HG02885 (cell line): ENCODE data around the gene RALGPS1.
"Not testable (repeated sequence)": the region's sequence is repeated elsewhere in the genome, so short reads cannot be mapped to it uniquely, and the experiment has no call there.

Source experiments
- ATAC-seq: cut with Tn5 transposase; IDR thresholded peaks from one replicate; pipeline ENCODE4 v1.9.1; 2021; ENCODE audit warnings: mild to moderate bottlenecking; ENCODE audit not compliant: unreplicated experiment, poor library complexity

RALGPS1 gene

DNA sequence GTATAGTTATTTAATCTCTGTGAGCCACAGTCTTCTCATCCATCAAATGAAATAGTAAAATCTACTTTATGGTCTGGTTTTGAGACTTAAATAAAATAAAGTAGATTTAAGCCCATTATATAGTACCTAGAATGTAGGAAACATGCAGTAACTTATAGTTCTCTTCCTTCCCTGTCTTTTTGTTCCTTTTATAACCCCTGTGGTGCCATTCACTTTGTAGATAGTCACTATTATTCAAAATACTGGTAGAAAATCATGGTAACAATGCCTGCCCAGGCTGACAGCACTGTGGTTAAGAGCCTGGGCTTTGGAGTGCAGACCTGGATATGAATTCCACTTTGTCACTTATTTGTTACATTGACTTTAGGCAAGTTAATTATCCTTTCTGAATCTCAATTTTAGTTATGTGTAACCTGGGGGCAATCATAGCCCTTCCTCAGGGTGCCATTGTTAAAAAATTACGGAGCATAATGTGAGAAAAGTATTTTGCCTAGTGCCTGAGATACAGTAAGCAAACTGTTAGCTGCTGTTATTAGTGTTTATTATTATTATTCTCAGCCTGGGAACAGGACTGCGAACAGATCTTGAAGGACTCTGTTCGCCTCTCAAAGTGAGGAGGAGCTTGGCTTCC lies 100.4 kb downstream of the RALGPS1 start:
- ATAC-seq = no peak

DNA sequence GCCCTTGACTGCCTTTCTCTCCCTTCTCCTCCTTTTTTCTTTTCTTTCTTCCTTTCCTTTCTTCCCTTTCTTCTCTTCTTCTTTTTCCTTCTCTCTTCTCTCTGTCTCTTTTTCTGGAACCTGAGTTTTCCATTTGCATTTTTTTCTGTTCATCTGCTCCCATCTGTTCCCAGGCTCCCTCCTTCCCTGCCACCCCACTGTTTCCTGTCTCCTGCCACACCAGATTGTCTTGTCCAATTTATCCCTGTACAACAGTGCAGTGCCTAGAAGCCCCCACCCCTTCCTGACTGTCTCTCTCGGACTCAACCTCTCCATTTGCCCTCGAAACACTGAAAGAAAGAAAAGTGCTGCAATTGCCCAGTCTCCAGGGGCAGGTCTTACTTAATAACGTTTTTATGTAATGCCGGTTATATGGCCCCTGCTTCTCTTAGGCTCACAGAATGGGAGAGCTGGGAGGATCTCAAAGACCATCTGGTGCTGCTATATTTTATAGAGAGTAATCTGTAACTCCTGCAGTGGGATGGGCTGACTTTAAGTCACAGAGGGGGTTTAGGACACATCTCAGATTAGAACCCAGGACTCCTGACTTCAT lies 101.4 kb downstream of the RALGPS1 start:
- ATAC-seq = no peak

DNA sequence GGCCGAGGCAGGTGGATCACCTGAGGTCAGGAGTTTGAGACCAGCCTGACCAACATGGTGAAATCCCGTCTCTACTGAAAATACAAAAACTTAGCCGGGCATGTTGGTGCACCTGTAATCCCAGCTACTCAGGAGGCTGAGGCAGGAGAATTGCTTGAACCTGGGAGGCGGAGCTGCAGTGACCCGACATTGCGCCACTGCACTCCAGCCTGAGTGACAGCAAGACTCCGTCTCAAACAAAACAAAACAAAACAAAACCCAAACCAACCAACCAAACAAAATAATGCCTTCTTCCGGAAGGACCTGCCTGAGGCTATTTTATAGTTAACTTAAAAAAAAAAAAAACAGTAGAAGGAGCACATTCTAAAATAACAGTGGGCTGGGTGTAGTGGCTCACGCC lies 103.4 kb downstream of the RALGPS1 start:
- not testable (repeated sequence) for ATAC-seq

DNA sequence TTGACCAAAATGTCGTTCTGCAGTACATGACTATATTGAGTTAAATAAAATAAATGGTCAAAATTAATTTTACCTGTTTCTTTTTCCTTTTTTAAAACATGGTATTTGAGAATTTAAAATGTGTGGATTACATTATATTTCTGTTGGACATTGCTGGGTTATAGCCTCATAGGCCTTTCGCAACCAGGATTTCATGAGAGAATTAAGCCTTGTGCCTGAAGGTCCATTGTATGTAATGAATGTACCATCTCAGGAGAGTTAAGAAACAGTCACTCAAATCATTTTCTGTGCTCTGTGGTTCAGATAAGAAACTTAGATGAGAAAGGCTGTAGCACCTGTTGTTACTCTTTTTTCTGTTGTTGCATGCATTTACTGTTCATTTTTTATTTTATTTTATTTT lies 104.4 kb downstream of the RALGPS1 start:
- no peak for ATAC-seq

DNA sequence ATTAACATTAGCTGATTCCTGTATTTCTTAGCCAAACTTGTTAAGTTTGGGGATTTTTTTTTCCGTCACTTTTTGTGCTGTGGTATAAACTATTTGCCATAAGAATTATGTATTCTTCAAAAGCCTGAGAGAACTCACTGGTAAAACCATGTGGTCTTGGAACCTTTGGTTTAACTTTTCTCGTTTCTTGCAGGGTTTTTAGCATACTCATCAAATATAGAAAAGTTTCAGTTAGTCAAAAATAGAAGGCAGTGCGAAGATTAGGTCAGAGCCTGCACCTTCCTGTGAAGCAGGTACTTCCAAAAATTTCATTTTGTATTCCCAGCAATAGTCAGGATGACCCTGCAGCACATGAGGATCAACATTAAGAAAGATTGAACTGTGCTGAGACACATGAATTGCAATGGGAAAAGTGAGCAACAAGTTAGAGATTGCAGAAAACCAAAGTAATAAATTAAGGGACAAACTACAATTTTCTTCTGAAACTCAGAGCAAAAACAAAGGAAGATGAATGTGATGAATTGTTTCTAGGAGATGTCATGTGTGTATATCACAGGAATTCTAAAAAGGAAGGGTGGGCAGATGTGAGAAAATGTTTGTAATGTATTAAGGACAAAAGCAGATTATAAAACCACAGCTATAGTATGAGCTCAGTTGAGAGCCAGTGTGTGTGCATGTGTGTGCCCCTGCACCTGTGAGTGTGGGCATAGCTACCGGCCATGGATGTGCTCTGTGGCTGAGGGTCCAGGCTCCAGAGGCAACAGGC lies 105.6 kb downstream of the RALGPS1 start:
- ATAC-seq = no peak

DNA sequence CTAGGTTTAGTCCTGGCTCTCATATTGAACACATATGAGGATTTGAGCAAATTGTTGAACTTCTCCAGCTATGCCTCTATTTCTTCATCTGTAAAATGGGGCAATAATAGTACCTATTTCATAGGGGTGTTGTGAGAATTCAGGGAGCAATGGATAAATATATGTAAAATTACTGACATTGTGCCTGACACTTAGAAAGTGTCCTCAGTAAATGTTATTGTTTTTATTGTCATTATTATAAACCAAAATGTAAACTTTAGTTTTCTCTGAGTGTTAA lies 106.2 kb downstream of the RALGPS1 start:
- ATAC-seq = no peak

DNA sequence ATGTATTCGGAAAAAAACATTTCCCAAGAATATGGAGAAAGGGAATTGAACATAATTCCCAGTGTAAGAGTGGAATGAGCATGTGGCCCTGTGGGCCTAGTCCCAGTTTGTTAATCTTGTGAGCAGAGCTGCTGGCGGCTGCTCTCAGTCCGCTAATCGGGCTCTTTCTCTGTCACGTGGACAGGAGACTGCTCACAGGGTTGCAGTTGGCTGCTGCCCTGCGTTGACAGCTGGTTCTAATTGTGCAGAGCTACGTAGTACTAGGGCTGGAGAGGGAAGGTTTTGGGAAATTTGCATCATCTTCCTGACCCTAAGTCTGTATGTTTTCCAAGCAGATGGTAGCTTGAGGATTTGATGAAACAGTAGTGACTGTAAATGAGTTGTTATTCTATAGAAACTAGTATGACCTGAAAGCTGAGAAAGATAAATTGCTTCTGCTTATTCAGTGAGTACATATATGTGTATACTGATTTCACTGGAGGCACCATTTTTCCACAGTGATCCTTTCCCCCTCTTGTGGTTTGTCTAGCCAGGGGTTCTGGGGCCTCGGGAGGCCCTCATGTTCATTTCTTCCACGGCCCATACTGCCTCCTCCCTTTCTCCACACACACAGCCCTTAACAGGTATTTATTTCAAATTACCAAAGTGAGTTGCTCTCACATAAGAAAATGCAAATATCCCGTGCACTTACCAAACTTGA lies 107.2 kb downstream of the RALGPS1 start:
- no peak for ATAC-seq

DNA sequence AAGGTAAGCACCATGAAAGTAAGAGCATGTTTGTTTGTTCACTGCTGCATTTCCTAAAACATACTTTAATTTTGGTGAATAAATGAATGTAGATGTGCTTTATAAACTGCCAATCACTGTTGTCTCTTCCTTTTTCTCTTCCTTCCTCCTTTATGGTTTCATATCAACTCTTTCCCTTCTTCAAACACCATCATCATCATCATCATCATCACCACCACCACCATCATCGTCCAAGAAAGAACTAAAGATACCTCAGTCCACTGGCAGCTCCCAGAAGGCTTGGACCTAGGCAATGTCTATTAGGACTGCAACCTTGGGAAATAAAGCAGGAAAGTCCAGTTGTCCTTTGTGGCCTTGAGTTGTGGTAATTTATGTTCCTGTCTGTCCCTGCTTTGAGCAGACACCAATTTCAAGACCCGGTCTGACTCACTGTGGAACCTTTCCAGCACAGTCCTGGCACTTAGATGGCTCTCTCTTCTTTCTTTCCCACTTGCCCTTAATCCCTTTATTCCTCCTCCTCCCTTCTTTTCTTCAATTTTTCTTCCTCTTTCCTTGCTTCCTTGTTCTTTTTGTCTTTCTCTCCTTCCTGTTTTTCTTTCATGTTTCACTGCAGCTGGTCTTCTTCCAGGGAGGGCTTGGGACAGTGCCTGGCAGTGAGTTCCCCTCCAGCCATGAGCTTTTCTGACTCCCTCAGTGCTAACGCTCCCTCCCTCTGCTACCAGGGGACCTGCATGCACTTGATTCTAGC lies 108.5 kb downstream of the RALGPS1 start:
- no peak for ATAC-seq

DNA sequence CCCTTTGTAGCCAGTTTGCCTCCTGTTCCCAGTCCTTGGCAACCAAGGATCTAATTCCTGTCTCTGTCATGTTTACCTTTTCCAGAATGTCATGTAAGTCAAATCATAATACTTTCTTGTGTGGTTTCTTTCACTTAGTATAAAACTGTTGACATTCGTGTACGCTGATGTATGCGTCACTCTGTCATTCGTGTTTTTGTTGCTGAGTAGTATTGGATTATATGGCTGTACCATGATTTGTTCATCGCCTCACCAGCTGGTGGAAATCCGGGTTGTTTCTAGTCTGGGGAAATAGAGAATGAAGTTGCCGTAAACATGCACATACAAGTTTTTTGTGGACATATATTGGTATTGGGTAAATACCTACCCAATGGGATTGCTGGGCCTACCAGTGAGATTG lies 110.5 kb downstream of the RALGPS1 start:
- no peak for ATAC-seq

DNA sequence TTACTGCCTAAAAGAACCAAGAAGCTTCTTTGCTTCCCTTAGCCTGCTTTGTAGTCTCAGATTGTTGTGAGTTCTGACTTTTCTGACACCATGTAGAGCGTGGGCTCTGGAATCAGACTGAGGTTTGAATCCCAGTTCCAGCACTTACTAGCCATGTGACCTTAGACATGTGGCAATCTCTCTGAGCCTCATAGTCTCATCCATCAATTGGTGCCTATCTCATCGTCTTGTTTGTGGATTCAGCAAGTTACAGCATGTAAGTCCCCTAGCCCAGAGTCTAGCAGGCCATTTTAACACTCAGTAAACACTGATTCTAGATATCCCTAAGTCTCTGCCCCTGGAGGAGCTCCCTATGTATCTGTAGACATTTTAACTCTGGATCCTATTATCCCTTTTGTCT lies 113.1 kb downstream of the RALGPS1 start:
- ATAC-seq = no peak

DNA sequence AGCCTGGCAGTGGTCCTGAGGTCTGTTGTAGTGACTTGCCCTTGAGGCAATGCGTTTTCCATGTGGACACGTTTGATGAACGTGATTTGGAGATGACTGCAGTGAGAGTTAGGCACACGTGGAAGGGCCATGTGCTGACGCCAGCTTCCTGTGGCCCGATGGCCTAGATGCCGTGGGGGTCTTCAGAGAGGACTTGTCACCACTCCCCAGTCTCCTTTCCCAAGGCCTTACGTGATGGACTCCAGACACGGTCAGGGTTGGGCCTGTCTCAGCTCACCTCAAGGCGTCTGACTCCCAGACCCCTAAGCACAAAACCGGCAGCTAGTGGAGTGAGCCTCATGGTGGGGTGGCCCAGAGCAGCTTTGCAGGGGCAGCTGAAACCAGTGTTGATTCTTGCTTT lies 115.0 kb downstream of the RALGPS1 start:
- no peak for ATAC-seq

DNA sequence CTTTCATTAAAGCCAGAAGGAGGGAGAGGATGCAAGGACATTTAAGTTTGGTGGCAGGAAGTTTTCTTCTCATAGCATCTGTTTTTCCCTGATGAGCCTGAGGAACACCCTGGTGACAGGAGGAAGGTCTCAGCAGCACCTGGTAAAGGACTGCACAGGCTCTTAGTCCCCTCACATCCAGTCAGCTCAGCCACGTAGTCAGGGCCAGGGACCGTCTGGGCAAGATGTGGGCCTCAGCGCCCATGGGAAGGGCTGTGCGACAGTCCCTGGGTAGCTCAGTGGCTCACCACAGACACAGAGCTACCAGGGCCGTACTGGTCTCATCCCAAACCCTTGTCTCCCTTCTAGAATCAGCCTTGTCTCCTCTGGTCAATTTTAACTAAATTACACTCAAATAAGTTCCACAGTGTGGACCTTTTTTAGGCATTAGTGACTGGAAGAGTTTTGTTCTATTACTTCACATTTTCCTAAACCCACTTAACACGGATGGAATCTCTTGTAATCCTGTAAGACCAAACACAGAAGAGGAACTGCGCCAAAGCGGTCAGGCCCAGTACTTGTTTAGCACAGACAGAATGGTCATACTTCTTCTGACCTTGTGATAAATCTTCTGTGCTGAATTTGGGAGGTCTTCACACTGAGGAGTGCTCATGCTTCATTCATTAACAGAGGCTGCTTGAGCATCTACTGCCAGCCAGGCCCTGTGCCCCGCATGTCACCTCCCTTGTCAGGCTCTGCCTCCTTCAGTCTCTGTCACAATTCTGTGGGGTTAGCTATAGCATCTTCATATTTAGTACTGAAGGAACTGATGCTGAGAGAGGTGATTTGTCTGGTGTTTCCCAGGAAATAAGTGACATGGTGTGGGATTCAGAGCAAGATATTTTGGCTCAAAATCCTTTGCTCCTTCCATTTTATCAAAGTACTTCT lies 116.5 kb downstream of the RALGPS1 start:
- ATAC-seq = no peak

DNA sequence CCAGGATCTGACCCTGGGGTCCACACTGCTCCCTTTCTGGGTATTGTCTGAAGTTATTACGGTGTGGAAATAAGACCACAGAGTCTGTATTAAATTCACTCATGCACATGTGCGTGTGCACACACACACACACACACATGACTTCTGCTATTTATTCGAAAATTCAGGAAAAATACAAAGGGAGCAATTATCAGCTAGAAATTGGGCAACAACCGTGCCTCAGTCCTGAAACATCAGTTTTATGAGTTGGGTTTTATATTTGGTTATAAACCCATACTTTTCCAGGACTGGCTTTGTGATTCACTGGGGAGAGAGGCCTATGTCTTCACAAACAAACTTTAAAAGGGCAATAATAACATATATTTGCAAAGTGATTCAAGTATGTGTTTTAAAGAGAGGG lies 117.7 kb downstream of the RALGPS1 start:
- ATAC-seq = no peak

DNA sequence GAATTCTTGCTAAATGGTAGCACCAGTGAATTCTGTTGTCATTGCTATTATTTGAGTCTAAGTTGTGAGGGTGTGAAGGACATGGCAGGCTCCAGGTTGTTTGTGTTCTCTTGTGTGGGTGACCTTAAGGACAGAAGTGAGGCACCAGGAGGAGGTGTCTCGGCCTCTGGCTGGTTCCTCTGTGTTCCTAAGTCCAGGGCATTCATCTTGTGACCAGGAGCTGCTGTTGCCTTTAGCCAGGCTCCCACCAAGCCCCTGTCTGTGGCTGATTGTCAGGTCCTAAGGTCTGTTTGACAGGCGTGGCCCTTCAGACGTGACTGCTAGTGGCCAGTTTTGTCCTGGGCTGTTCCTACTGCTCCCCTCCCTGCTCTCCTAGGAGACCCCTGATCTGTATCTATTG lies 118.5 kb downstream of the RALGPS1 start:
- no peak for ATAC-seq

DNA sequence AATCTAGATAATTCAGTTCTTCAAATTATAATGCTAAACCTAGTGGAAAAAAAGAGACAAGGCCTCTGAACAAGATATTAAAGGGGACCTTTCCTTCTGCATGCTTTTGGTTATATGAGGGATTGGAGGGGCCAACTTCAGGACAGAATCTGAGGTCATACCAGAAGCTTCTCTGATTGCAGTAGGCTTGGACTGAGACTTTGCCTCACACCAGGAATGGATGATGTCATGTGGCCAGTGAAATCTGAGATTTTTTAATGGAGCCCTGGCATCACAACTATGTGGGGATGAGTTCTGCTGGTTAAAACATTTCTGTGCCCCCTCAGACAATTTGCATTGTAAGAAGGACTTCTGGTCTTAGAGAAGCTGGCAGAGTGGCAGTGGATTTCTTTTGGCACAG lies 119.2 kb downstream of the RALGPS1 start:
- ATAC-seq = no peak

DNA sequence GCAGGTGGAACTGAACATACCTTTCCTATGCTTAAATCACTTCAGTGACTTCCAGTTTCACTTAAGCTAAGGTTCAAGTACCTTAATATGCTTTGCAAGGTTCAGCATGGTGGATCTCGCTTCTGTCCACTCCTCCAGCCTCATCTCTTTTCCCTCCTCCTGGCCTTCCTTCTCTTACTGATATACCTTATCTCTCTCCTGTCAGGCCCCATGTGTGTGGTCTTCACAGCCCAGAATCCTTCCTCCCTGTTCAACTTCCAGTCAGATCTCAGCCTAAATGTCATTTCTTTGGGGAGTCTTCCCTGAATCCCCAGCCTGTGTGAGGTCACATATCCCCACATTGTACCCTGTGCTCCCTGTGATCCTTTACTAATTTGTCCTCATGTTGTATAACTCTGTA lies 120.1 kb downstream of the RALGPS1 start:
- ATAC-seq = no peak

DNA sequence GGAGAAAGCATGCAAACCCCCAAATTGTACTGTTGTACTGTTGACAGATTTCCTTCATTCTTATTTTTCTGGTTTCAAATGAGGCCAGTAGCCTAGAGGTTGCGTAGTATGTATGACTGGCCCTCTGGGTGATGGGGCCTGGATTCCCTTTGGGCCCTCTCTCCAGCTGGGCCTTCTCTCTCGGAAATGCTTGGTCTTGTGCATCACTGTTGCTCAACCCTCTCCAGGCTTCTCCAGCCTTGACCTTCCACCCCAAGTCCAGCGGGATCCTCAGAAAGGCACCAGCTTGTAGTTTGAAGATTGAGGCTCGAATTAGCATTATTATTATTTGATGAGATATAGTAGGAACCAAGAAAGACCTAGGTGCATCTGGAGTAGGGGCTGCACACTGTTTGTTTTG lies 120.8 kb downstream of the RALGPS1 start:
- no peak for ATAC-seq

DNA sequence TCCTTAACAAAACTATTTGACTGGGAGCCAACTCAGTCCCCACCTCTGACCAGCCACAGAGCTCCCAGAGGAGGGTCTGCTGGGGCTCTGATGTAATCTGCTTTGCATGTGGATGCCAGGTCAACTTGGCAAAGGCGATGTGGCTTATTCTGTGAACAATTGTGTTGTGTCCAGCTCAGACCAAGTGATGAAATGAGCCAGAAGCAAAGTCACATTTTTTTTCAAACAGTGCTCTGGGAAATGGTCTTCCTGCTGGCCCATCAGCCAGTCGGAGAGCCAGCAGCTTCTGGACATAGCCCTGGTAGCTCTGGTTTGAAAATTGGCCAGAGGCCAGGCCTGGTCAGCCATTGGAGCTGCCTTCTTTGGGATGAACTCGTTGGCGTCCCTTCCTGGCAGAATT lies 121.4 kb downstream of the RALGPS1 start:
- no peak for ATAC-seq

DNA sequence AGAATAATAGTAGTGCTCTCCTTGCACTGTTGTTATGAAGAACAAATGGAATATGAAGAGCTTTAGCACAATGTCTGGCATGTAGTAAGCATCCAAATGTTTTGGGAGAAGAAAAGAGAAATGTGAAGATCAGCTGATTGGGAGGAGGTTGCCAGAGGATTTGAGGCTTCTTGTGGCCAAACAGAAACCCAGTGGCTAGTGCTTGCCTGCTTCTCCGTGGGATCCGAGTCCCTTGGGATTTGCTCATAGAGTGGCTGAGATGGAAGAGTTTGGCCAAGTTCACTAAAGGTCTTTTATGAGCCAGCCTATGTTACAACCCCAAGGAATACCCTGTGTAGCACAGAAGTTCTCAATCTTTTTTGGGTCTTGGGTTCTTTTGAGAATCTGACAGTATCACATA lies 121.9 kb downstream of the RALGPS1 start:
- no peak for ATAC-seq

DNA sequence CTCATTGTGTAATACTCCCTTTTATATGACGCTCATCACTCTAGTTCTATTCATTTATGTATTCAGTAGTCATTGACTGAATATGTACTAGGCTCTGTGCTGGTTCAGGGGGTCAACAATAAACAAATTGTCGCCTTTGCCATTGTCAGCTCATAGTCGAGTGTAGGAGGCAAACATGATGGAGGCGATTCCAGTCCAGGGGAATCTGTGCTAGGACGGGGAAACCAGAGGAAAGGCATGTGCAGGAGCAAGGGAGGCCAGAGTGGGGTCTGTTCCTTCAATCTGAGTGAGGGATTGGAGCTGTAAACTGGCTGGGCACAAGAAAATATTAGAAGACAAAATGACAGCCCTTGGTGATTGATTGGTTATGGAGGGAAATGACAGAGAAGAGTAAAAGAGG lies 123.9 kb downstream of the RALGPS1 start:
- no peak for ATAC-seq
